Measurements from ENCODE around the gene UFC1.

UFC1 gene

GRCh38 chr1:161159913-161160243, 6.1 kb downstream of the UFC1 start (continued):
- no peak for TF ChIP-seq ISL1 (CRISPR knock-in tag; IDR thresholded peaks at IDR 0.05)
- no peak for TF ChIP-seq ZC3H10 (CRISPR knock-in tag; IDR thresholded peaks at IDR 0.05)
- TF ChIP-seq ESRRG (CRISPR knock-in tag; IDR thresholded peaks at IDR 0.05) = no peak
- TF ChIP-seq RARB (CRISPR knock-in tag; IDR thresholded peaks at IDR 0.05) = no peak
- TF ChIP-seq SNAI2 (CRISPR knock-in tag; IDR thresholded peaks at IDR 0.05) = no peak
- no peak for TF ChIP-seq CSRNP3 (CRISPR knock-in tag; IDR thresholded peaks at IDR 0.05)
- no peak for TF ChIP-seq TOX (CRISPR knock-in tag; IDR thresholded peaks at IDR 0.05; ENCODE audit: borderline replicate concordance)
- TF ChIP-seq OSR1 (CRISPR knock-in tag; IDR thresholded peaks at IDR 0.05) = no peak

- TF ChIP-seq BACH2 (CRISPR knock-in tag; IDR thresholded peaks at IDR 0.05; ENCODE audit: borderline replicate concordance) (no peak), ZNF565 (CRISPR knock-in tag; conservative IDR thresholded peaks at IDR 0.05; ENCODE audit: low read depth) (no peak), CSDC2 (CRISPR knock-in tag; IDR thresholded peaks at IDR 0.05) (no peak), RARB (CRISPR knock-in tag; IDR thresholded peaks at IDR 0.05) (no peak), OSR1 (CRISPR knock-in tag; IDR thresholded peaks at IDR 0.05) (no peak), TOX (CRISPR knock-in tag; IDR thresholded peaks at IDR 0.05; ENCODE audit: borderline replicate concordance) (no peak), PATZ1 (CRISPR knock-in tag; IDR thresholded peaks at IDR 0.05; ENCODE audit: borderline replicate concordance) (no peak), ZNF8 (CRISPR knock-in tag; IDR thresholded peaks at IDR 0.05) (no peak), ZNF70 (CRISPR knock-in tag; IDR thresholded peaks at IDR 0.05) (no peak), ZFP3 (CRISPR knock-in tag; IDR thresholded peaks at IDR 0.05) (no peak), ESRRG (CRISPR knock-in tag; IDR thresholded peaks at IDR 0.05) (no peak), ISL1 (CRISPR knock-in tag; IDR thresholded peaks at IDR 0.05) (no peak), TCF4 (CRISPR knock-in tag; IDR thresholded peaks at IDR 0.05; ENCODE audit: borderline replicate concordance) (no peak), ARNTL (CRISPR knock-in tag; IDR thresholded peaks at IDR 0.05; ENCODE audit: borderline replicate concordance, low read depth) (no peak), ZFP30 (CRISPR knock-in tag; IDR thresholded peaks at IDR 0.05) (no peak), SNAI2 (CRISPR knock-in tag; IDR thresholded peaks at IDR 0.05) (no peak), CSRNP3 (CRISPR knock-in tag; IDR thresholded peaks at IDR 0.05) (no peak), TSHZ2 (CRISPR knock-in tag; IDR thresholded peaks at IDR 0.05) (no peak)
Observed at GRCh38 chr1:161160671-161161145, 6.9 kb downstream of the UFC1 start.

GRCh38 chr1:161161652-161162051, 7.9 kb downstream of the UFC1 start:
- ATAC-seq = no peak
- TF ChIP-seq TOX (CRISPR knock-in tag; IDR thresholded peaks at IDR 0.05; ENCODE audit: borderline replicate concordance) = no peak
- TF ChIP-seq ZNF565 (CRISPR knock-in tag; conservative IDR thresholded peaks at IDR 0.05; ENCODE audit: low read depth) = no peak
- no peak for TF ChIP-seq ZFP3 (CRISPR knock-in tag; IDR thresholded peaks at IDR 0.05)
- TF ChIP-seq PPARA (CRISPR knock-in tag; IDR thresholded peaks at IDR 0.05; ENCODE audit: borderline replicate concordance) = no peak
- TF ChIP-seq POU6F1 (CRISPR knock-in tag; IDR thresholded peaks at IDR 0.05; ENCODE audit: borderline replicate concordance, low read depth) = no peak
- no peak for TF ChIP-seq GLIS3 (CRISPR knock-in tag; IDR thresholded peaks at IDR 0.05)
- no peak for TF ChIP-seq ISL1 (CRISPR knock-in tag; IDR thresholded peaks at IDR 0.05)
- TF ChIP-seq TSHZ2 (CRISPR knock-in tag; IDR thresholded peaks at IDR 0.05) = no peak
- no peak for TF ChIP-seq OSR1 (CRISPR knock-in tag; IDR thresholded peaks at IDR 0.05)
- no peak for TF ChIP-seq ZNF70 (CRISPR knock-in tag; IDR thresholded peaks at IDR 0.05)
- no peak for TF ChIP-seq TCF4 (CRISPR knock-in tag; IDR thresholded peaks at IDR 0.05; ENCODE audit: borderline replicate concordance)
- no peak for TF ChIP-seq RARB (CRISPR knock-in tag; IDR thresholded peaks at IDR 0.05)
- no peak for TF ChIP-seq CSDC2 (CRISPR knock-in tag; IDR thresholded peaks at IDR 0.05)
- TF ChIP-seq CSRNP3 (CRISPR knock-in tag; IDR thresholded peaks at IDR 0.05) = no peak

More at GRCh38 chr1:161160671-161161145, 6.9 kb downstream of the UFC1 start:
- no peak for ATAC-seq
